H1 (cell line): ENCODE results near the gene OR5V1. TPM values are rescaled to one million over a fixed set of nuclear protein-coding genes. Genes with fewer than 3 reads are reported as not detected.

ENCODE experiments used
- RFX5 ChIP-seq: IDR thresholded peaks from 2 replicates; pipeline ENCODE4 v1.6.1; 2011; ENCODE audit warnings: low read depth, low read length, improper control_type of control experiment, borderline replicate concordance
- SUZ12 ChIP-seq: fragments of 200-600 bp; sonication (generic); IDR thresholded peaks from 2 replicates; pipeline ENCODE4 v1.6.1; 2012; ENCODE audit warnings: mild to moderate bottlenecking, inconsistent platforms, low read length, moderate library complexity, mixed read lengths
- polyA plus RNA-seq, 7 experiments: library from polyadenylated mRNA; depleted of rRNA in 3 of 7; stranded (reverse) in 5 of 7; unstranded in 2 of 7; fragments of >200 nt in 5 of 7; fragments of 200-250 nt in 2 of 7; gene quantifications; 1 replicate in 5 of 7; 2 replicates in 1 of 7; 4 replicates in 1 of 7; pipeline versions ENCODE4 v1.2.1 to v1.2.3, GENCODE V29; 2011 to 2013; ENCODE audit warnings: missing spikeins in 2 of 7, mixed read lengths in 2 of 7
- total RNA-seq: library from RNA; stranded (reverse); fragmentation: NEBNext Ultra II Directional; extraction: Animal tissue kit (Norgen Biotek cat#: 25700); gene quantifications from 2 replicates; pipeline ENCODE4 v1.2.1, GENCODE V29; 2021

OR5V1 gene
- total and polyA plus RNA-seq, 2 of the 8 experiments (the other 6 are each of a cell fraction or from before 2014, with no cell fraction given) = not detected

DNA sequence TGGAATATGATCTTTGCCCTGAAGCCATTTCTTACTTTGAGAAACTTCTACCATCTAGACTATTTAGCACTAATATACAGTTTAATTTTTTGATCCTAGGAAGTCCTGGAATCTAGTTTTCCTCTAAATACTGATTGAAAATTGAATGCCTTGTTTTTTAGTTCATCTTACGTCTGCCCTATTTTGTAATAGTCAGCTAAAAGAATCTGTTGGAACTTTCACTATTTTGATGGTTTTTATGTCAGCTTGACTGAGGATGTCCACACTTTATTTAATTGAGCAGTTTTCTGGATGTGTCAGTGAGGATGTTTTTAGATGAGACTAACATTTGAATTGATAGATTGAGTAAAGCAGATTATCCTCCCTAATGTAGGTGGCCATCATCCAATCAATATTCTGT is 35.1 kb upstream of the OR5V1 start (continued):
- TF ChIP-seq RFX5 = no peak
- no peak for TF ChIP-seq SUZ12
